ENCODE results near the gene MIA. TPM values are rescaled to one million over a fixed set of nuclear protein-coding genes. Genes with fewer than 3 reads are reported as not detected.

MIA gene
- total and polyA plus RNA-seq, 12 donors: 0.63 to 2.4 (median 1.1) TPM; not detected in 5

- H3K36me3 ChIP-seq: peaks cover 0 to 4% (median 0%) of the 10 kb centered on the region in 9 donors
- DNase-seq (no peak), ATAC-seq (no peak)
- peaks cover 0 to 4% (median 0%) of the 10 kb centered on the region in 11 donors for H3K9me3 ChIP-seq
- intact Hi-C loops (cut with DNase I): no loop called here
- H3K27me3 ChIP-seq: no peaks in the 10 kb centered on the region
- H3K27ac ChIP-seq: no peak overlapping the region
- no peak overlapping the region for H3K4me3 ChIP-seq
- peaks cover 7 to 25% (median 14%) of the 10 kb centered on the region in 9 donors for H3K4me1 ChIP-seq
- TF ChIP-seq CTCF (IDR thresholded peaks at IDR 0.05): no peak
- WGBS, 2 donors: 88 to 90% methylated on average over 10 of the region's 10 CpGs
These were observed 306 bp downstream of the MIA start for GRCh38 chr19:40775632-40776022.

GRCh38 chr19:40776364-40776763, 1.0 kb downstream of the MIA start:
- DNase-seq (no peak), ATAC-seq (no peak)
- 81 to 82% methylated on average over 7 of the region's 7 CpGs for WGBS, 2 donors
- H3K4me1 ChIP-seq: peaks cover 7 to 25% (median 14%) of the 10 kb centered on the region in 9 donors
- peak overlapping the region in 7 of 10 donors; percentile 96 to 99 (median 97) for H3K27ac ChIP-seq
- peaks cover 0 to 5% (median 0%) of the 10 kb centered on the region in 9 donors for H3K36me3 ChIP-seq
- peak overlapping the region in 1 of 10 donors; percentile 74 for H3K4me3 ChIP-seq
- TF ChIP-seq CTCF (IDR thresholded peaks at IDR 0.05): no peak
- no peaks in the 10 kb centered on the region for H3K27me3 ChIP-seq
- H3K9me3 ChIP-seq: no peaks in the 10 kb centered on the region
- intact Hi-C loops (cut with DNase I): no loop called here

GRCh38 chr19:40776932-40777644, 1.8 kb downstream of the MIA start:
- DNase-seq (peak; percentile 63 to 95), ATAC-seq (peak; percentile 80 to 94 (median 88))
- intact Hi-C loops (cut with DNase I): no loop called here
- Histone ChIP-seq H3K9me3 (no peaks in the 10 kb centered on the region), H3K4me1 (peaks cover 7 to 25% (median 14%) of the 10 kb centered on the region in 9 donors), H3K27me3 (no peaks in the 10 kb centered on the region), H3K4me3 (peak overlapping the region; percentile 43 to 84 (median 74)), H3K27ac (peak overlapping the region; percentile 89 to 100 (median 96)), H3K36me3 (peaks cover 0 to 9% (median 0%) of the 10 kb centered on the region in 9 donors)
- 8 to 13% methylated on average over 13 of the region's 13 CpGs for WGBS, 2 donors
- TF ChIP-seq CTCF (IDR thresholded peaks at IDR 0.05): no peak

GRCh38 chr19:40777645-40777936, 2.3 kb downstream of the MIA start:
- Histone ChIP-seq H3K4me3 (peak overlapping the region; percentile 43 to 84 (median 74)), H3K9me3 (no peaks in the 10 kb centered on the region), H3K27me3 (no peaks in the 10 kb centered on the region), H3K36me3 (peaks cover 0 to 13% (median 0%) of the 10 kb centered on the region in 9 donors), H3K27ac (peak overlapping the region; percentile 89 to 100 (median 96)), H3K4me1 (peaks cover 7 to 25% (median 14%) of the 10 kb centered on the region in 9 donors)
- 0% methylated on average over 10 of the region's 10 CpGs for WGBS, 2 donors
- intact Hi-C loops (cut with DNase I): no loop called here
- TF ChIP-seq CTCF (IDR thresholded peaks at IDR 0.05): no peak
- DNase-seq: no peak
- ATAC-seq: no peak
